GM18519 (cell line): Measurements from ENCODE around the gene RNF41.
"Not testable (repeated sequence)": the region's sequence is repeated elsewhere in the genome, so short reads cannot be mapped to it uniquely, and the experiment has no call there.

Experiments used
- ATAC-seq: cut with Tn5 transposase; IDR thresholded peaks from one replicate; pipeline ENCODE4 v1.9.1; 2021; ENCODE audit warnings: mild to moderate bottlenecking, moderate library complexity; ENCODE audit not compliant: unreplicated experiment, low FRiP score

Gene RNF41

GRCh38 chr12:56221757-56222530 is at the start of gene RNF41:
RNF41 (minus strand) TSS chr12:56221922; CDS start chr12:56214047, 7,875 bp downstream.
- ATAC-seq, result peak; percentile 71

- no peak for ATAC-seq
These were observed 49.3 kb upstream of the RNF41 start for GRCh38 chr12:56271031-56271430.

GRCh38 chr12:56267443-56268071 is 45.8 kb upstream of the RNF41 start:
- no peak for ATAC-seq

GRCh38 chr12:56266693-56267442 is 45.1 kb upstream of the RNF41 start, which contains the start of gene COQ10A:
COQ10A (plus strand) TSS chr12:56266942; CDS start chr12:56267119, 177 bp downstream.
- ATAC-seq, result peak; percentile 69

- ATAC-seq, result not testable (repeated sequence)
These were observed 44.5 kb upstream of the RNF41 start for GRCh38 chr12:56266068-56266692.

GRCh38 chr12:56262955-56263354 is 41.2 kb upstream of the RNF41 start:
- ATAC-seq, result not testable (repeated sequence)

GRCh38 chr12:56261503-56262232 is 39.9 kb upstream of the RNF41 start:
- ATAC-seq, result no peak

- ATAC-seq, result no peak
These were observed 39.2 kb upstream of the RNF41 start for GRCh38 chr12:56260921-56261320.

GRCh38 chr12:56260380-56260779 is 38.7 kb upstream of the RNF41 start:
- no peak for ATAC-seq

GRCh38 chr12:56258820-56259183 is 37.1 kb upstream of the RNF41 start:
- no peak for ATAC-seq

GRCh38 chr12:56258068-56258819 is 36.5 kb upstream of the RNF41 start, which contains the start of gene ANKRD52:
ANKRD52 (minus strand) TSS chr12:56258384; CDS start chr12:56258269, 115 bp downstream.
- peak; percentile 73 for ATAC-seq

- ATAC-seq, result no peak
These were observed 35.9 kb upstream of the RNF41 start for GRCh38 chr12:56257491-56258067.

- ATAC-seq, result no peak
These were observed 35.3 kb upstream of the RNF41 start for GRCh38 chr12:56257071-56257470.

- ATAC-seq, result no peak
These were observed 34.7 kb upstream of the RNF41 start for GRCh38 chr12:56256326-56256960.

- ATAC-seq, result no peak
These were observed 33.9 kb upstream of the RNF41 start for GRCh38 chr12:56255671-56256070.

- no peak for ATAC-seq
These were observed 31.4 kb upstream of the RNF41 start for GRCh38 chr12:56253091-56253490.

- no peak for ATAC-seq
These were observed 30.9 kb upstream of the RNF41 start for GRCh38 chr12:56252649-56253048.

- ATAC-seq, result no peak
These were observed 27.0 kb upstream of the RNF41 start for GRCh38 chr12:56248711-56249110.
